Central memory CD4-positive, alpha-beta T cell (primary cell): ENCODE measurements around the gene NOL11.
"Not testable (repeated sequence)": the region's sequence is repeated elsewhere in the genome, so short reads cannot be mapped to it uniquely, and the experiment has no call there.

Source experiments
- DNase-seq: peaks from one replicate; pipeline ENCODE4 v3.0.0; 2022

Gene NOL11

DNA sequence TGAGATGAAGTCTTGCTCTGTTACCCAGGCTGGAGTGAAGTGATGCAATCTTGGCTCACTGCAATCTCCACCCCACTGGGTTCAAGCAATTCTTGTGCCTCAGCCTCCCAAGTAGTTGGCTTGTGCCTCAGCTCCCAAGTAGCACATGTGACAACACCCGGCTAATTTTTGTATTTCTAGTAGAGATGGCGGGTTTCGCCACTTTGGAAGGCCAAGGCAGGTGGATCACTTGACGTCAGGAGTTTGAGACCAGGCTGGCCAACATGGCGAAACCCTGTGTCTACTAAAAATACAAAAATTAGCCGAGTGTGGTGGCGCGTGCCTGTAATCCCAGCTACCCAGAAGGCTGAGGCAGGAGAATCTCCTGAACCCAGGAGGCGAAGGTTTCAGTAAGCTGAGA is 39.0 kb downstream of the NOL11 start:
- DNase-seq: not testable (repeated sequence)

DNA sequence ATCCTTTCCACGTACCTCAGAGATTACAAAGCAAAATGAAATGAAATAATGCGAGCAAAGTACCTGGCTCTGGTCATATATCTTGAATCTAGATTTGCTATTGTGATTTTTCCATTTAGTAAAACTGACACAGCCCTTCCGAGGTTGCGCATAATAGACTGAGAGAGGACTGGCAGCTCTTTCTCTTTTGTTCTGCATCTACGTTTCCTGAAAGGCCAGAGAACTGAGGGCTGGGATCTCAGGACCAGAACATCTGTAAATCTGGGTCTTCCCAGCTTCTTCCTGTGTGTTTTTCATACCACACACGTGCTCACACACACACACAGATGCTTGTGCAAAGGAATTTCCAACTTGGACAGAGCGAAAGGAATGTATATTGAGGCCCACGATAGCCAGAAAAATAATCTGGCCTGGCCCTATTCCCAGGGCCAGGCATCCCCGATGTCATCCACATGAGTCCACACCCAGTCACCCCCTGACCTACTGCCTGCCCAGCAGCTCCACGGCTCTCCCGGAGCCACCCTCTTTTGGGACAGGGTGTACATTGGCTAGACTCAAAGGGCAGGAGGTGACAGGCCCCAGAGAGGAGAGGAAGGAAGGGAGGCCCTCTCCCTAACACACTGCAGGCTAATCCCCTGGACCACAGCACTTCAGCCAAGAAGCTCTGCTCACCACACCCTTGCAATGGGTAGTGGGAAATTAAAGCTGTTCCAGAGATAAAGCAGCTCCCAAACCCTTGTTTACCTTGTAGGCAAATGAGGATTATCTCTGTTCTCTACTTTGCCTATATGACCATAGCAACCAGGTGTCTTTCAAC is 41.8 kb downstream of the NOL11 start:
- DNase-seq: no peak

DNA sequence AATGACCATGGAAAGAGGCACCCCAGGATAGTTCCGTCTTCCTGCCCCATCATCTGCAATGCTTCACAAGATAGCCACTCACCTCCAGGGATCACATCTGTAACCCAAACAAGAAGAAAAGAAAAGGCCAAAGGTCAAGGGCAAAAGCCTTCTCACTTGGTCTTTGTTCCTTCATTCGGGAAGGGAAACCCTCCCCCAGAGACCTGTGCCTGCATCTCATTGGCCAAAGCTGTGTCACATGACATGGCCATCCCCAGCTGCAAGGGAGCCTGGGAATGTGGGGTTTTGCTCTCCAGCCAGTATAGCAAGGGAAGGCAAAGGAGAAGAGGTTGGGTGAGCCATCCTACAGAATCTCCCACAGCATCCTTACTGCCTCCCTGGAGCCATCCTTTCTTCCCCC is 47.9 kb downstream of the NOL11 start:
- DNase-seq: no peak

DNA sequence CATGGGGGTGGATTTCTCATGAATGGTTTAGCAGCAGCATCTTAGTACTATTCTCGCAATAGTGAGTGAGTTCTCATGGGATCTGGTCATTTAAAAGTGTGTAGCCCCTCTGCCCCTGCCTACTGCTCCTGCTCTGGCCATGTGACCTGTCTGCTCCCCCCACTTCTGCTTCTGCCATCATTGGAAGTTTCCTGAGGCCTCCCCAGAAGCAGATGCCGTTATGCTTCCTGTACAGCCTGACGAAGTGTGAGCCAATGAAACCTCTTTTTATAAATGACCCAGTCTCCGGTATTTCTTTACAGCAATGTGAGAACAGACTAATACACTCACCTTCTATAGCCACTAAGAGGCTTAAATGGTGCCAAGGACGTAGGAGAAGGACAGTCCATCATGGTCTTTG is 51.5 kb downstream of the NOL11 start:
- DNase-seq: no peak

DNA sequence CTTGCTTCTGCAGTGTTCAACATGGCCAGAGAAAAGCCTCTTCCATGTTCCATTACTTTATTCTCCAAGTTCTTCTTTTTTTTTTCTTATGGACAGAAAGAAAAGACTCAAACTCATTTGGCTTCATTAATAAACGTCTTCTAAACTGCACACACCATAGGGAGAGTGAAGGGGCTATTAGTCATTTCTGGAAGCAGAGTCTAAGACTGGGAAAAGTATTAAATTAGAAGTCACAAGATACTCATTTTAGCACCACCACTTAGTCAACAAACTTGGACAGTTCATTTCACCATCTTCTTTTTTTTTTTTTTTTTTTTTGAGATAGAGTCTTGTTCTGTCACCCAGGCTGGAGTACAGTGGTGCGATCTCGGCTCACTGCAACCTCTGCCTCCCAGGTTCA is 52.8 kb downstream of the NOL11 start:
- DNase-seq: no peak

DNA sequence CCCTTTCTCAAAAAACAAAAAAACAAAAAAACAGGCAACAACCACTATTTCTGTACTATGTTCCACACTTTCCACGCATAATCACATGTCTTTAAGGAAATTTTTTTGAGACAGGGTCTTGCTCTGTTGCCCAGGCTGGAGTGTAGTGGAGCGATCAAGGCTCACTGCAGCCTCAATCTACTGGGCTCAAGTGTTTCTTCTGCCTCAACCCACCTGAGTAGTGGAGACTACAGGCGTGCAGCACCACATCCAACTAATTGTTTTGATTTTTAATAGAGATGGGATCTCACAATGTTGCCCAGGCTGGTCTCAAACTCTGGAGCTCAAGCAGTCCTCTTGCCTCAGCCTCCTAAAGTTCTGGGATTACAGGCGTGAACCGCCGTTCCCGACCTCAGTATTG is 54.9 kb downstream of the NOL11 start:
- DNase-seq: no peak

DNA sequence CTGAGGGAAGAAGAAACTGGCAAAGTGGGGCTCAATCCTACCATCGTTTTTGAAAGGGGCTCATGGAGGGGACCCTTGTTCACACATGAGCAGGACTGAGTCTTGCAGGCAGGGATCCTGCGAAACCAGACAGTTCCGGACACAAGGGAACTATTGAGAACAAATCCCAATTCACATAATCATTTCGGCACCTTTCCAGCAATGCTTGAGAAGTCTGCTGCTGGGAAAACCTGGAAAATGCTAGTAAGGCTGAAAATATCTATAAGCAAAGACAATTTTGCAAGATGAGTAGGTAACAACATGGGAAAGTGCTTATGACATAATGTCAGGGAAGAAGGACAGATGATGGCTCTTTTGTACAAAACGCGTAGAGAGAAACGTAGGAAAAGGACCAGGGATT is 55.5 kb downstream of the NOL11 start:
- no peak for DNase-seq

DNA sequence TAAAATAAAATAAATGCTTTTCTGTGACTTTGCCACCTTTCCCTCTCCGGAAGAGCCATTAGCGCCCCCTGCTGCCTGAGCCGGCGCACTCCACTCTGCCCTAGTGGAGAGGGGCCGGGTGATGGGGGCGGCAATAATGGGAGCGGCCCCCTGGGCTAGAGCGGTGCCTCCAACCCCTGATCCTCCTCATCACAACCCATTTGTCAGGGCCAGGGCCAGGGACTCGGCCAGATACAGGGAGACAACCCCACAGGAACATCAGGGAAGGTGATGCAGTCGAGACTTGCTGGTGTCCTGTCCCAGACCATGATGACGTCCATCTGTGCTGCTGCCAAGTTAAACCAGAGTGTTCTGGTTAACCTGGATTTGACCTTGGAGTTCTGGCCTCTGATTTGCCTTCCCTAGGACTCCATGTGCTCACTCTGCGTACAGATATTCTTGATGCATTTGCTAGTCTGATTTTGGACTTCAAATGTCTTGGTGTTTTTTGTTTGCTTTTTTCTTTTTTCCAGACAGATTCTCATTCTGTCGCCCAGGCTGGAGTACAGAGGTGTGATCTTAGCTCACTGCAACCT is 61.4 kb downstream of the NOL11 start:
- no peak for DNase-seq

DNA sequence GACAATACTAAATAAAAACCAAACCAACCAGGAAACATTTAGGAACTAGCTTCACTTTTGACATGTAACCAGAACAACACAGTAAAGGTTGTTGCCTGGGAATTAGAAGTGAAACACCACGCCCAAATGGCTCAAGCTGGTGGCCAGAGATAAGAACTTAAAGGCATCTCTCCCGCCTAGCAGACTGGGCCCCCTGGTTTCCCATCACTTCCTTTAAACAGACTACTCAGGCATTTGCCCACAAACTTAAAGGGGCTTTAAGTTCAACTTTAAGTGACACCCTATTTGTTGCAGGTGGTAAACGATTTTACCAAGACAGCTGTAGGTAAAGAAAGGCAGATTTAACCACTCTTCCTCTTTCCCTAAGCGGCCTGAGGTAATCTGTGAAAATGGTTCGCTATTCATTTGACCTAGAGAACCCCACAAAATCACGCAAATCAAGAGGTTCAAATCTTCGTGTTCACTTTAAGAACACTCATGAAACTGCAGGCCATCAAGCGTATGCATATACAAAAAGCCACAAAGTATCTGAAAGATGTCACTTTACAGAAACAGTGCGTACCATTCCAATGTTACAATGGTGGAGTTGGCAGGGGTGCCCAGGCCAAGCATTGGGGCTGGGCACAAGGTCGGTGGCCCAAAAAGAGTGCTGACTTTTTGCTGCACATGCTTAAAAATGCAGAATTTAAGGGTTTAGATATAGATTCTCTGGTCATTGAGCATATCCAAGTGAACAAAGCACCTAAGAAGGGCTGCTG is 66.8 kb downstream of the NOL11 start:
- DNase-seq: no peak

DNA sequence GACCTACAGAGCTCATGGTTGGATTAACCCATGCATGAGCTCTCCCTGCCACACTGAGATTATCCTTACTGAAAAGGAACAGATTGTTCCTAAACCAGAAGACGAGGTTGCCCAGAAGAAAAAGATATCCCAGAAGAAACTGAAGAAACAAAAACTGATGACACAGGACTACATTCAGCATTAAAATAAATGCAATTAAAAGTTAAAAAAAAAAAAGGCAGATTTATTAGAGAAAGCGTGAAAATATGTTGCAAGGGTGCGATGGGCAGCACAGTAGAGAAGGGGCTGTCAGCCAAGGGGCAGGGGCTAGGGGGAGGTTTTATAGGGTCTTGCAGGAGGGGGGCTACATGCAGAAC is 67.4 kb downstream of the NOL11 start:
- no peak for DNase-seq

DNA sequence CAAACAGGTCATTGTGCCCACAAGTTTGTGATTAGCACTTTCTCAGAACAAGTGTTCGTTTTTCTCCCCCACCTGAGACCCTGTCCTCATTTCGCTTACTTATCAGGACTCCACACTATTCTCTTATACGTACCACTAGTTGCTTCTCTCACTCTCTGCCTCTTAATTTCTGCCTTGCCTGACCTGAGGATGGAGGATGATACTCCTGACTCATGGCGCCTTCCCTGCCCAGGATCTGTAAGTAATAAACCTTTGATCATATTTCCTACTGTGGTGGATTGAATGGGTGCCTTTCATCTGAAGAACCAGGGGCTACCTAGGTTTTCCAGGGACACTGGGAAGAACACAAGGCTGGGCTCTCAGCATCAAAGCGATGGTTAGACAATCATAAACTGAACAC is 67.8 kb downstream of the NOL11 start:
- DNase-seq: no peak
